ENCODE data around the gene IDH2. TPM values are rescaled to one million over a fixed set of nuclear protein-coding genes. Genes with fewer than 3 reads are reported as not detected.

Gene IDH2
- total RNA-seq, 1 donor from 2014 or later = 49.1 TPM

DNA sequence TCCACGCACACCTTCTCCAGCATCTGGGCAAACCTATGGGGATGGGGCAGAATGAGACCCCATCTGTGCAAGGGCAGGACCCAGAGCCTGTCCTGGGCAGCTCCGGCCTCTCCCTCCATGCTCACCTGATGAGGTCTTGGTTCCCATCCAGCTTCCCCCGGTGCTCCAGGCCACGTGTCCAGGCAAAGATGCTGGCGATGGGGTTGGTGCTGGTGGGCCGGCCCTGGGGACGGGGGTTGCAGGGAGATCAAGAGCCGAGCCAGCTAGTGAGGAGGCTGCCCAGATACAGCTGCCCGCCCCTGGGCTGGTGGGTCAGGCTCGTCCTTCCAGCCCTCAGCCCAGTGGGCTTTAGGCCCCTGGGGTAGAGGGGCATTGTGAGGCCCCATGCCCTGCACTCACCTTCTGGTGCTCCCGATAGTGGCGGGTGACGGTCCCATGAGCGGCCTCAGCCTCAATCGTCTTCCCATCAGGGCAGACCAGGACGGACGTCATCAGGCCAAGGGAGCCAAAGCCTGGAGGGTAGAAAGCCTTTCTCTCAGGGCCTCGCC, 17.3 kb downstream of the IDH2 start:
- TF ChIP-seq, protein P1, sequence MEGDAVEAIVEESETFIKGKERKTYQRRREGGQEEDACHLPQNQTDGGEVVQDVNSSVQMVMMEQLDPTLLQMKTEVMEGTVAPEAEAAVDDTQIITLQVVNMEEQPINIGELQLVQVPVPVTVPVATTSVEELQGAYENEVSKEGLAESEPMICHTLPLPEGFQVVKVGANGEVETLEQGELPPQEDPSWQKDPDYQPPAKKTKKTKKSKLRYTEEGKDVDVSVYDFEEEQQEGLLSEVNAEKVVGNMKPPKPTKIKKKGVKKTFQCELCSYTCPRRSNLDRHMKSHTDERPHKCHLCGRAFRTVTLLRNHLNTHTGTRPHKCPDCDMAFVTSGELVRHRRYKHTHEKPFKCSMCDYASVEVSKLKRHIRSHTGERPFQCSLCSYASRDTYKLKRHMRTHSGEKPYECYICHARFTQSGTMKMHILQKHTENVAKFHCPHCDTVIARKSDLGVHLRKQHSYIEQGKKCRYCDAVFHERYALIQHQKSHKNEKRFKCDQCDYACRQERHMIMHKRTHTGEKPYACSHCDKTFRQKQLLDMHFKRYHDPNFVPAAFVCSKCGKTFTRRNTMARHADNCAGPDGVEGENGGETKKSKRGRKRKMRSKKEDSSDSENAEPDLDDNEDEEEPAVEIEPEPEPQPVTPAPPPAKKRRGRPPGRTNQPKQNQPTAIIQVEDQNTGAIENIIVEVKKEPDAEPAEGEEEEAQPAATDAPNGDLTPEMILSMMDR (IDR thresholded peaks at IDR 0.05) = no peak
- Mint-ChIP-seq H3K27ac (no peak overlapping the region), H3K9me3 (no peaks in the 10 kb centered on the region), H3K36me3 (ENCODE audit: low read depth) (peaks cover 77% of the 10 kb centered on the region), H3K4me1 (peaks cover 15% of the 10 kb centered on the region), H3K27me3 (no peaks in the 10 kb centered on the region), H3K4me3 (no peak overlapping the region)
- no peak for DNase-seq
- ChIA-PET CTCF (interaction anchor here (0.8 to 4.8 kb wide), 9 partner anchors 13 to 344 kb away, joined by 3 to 26 read pairs (median 6); no protein-coding TSS in a partner anchor), POLR2A (interaction anchor here (0.5 kb wide), 1 partner anchor 187 kb away, joined by 3 read pairs; no protein-coding TSS in a partner anchor)
- ATAC-seq (ENCODE audit: low read depth) = no peak
- intact Hi-C loops (cut with micrococcal nuclease) = no loop called here

DNA sequence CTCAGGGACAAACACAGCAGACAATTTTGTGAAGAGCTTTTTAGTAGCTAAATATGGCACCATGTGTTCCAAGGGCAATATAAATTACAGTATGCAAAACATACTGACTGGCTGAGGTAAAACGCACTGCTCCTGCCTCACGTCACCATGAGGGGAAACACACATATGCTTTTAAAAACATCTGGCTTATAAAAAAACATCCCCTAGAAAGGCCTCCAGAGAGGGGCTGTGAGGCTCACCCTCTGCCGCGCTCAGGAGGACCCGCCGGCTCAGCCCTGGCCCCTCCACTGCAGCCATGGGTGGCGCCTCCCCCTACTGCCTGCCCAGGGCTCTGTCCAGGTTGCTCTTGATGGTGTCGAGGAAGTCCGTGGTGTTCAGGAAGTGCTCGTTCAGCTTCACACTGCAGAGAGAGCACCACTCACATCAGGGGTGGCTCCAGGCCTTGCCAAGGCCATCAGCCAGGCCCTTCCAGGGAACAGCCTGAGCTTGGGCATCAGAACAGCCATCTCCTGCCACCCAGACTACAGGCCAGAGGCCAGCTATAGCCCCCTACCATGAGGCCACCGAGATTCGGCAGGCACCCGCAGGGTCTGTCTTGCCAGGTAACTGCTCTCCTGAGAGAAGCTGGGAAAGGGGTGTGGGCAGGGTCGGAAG, 18.2 kb downstream of the IDH2 start:
- CTCF ChIA-PET = interaction anchor here (2.2 to 4.8 kb wide), 4 partner anchors 13 to 343 kb away, joined by 9 to 26 read pairs (median 18); no protein-coding TSS in a partner anchor
- Mint-ChIP-seq H3K27ac (peak overlapping the region; percentile 77), H3K4me3 (no peak overlapping the region), H3K4me1 (peaks cover 15% of the 10 kb centered on the region), H3K36me3 (ENCODE audit: low read depth) (peaks cover 72% of the 10 kb centered on the region), H3K27me3 (no peaks in the 10 kb centered on the region), H3K9me3 (no peaks in the 10 kb centered on the region)
- POLR2A ChIA-PET = interaction anchor here (0.6 to 1.0 kb wide), 2 partner anchors 25 to 190 kb away, joined by 3 read pairs; partner anchors contain the start of gene AP3S2
- ATAC-seq (ENCODE audit: low read depth) (peak; percentile 53), DNase-seq (no peak)
- intact Hi-C loops (cut with micrococcal nuclease) = no loop called here
- TF ChIP-seq, protein P1 (IDR thresholded peaks at IDR 0.05) = no peak

DNA sequence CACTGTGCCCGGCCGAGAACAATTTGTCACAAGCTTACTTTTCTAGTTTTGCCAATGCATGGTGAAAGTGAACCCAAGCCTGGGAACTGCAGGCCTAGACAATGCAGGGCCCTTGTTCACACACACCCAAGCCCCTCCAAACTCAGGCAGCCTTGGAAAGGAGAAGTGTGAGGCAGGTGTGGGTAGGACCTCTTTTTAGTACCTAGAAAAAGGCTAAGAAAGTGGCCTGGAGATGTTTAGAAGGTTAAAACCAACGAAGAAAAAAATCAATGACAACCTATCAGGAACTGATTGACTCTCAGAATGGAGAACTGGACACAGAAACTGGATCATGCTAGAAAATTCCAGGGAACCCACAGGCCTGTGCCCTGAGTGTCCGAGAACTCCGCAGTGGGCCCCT, 18.8 kb downstream of the IDH2 start:
- Mint-ChIP-seq H3K9me3 (no peaks in the 10 kb centered on the region), H3K4me3 (no peak overlapping the region), H3K4me1 (peaks cover 15% of the 10 kb centered on the region), H3K36me3 (ENCODE audit: low read depth) (peaks cover 71% of the 10 kb centered on the region), H3K27ac (peak overlapping the region; percentile 77), H3K27me3 (no peaks in the 10 kb centered on the region)
- no peak for ATAC-seq (ENCODE audit: low read depth)
- TF ChIP-seq, protein P1 (IDR thresholded peaks at IDR 0.05) = no peak
- DNase-seq = no peak
- CTCF ChIA-PET = interaction anchor here (2.2 to 4.8 kb wide), 4 partner anchors 12 to 343 kb away, joined by 9 to 26 read pairs (median 18); no protein-coding TSS in a partner anchor
- intact Hi-C loops (cut with micrococcal nuclease) = no loop called here
- POLR2A ChIA-PET = interaction anchor here (0.6 to 1.4 kb wide), 2 partner anchors 19 to 359 kb away, joined by 4 to 6 read pairs; no protein-coding TSS in a partner anchor

DNA sequence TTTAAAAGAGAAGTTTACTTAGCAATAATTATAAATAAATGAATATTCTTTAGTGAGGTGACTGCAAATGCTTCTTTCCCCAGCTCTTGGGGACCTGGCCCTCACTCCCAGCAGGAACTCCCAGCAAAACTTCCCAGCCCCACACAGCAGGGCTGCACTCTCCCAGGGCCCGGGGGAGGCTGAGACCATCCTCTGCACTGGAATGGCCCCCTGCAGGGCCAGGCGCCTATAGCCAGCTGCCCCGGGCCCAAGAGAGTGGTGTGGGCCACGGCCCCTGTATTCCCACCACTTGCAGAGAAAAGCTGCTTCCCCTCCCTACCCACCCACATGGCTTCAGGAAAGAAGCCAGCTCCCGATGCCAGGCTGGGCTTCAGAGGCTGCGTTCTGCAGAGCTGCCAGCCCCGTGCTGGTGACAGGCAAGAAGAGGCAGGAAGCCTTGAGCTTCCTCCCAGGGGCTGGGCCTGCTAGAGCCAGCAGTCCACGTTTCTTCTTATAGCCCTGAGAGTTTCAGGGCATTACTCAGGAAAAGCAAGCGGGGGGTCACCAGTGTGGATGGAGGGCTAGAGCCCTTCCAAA, 20.0 kb downstream of the IDH2 start:
- POLR2A ChIA-PET = interaction anchor here (0.7 to 1.4 kb wide), 2 partner anchors 21 to 115 kb away, joined by 4 to 5 read pairs; no protein-coding TSS in a partner anchor
- H3K36me3 Mint-ChIP-seq (ENCODE audit: low read depth) = peaks cover 69% of the 10 kb centered on the region
- H3K4me1 Mint-ChIP-seq = peaks cover 15% of the 10 kb centered on the region
- ATAC-seq (ENCODE audit: low read depth) (no peak), DNase-seq (no peak)
- no peak overlapping the region for H3K4me3 Mint-ChIP-seq
- intact Hi-C loops (cut with micrococcal nuclease) = no loop called here
- H3K27ac Mint-ChIP-seq = no peak overlapping the region
- CTCF ChIA-PET = interaction anchor here (3.5 to 4.8 kb wide), 2 partner anchors 11 to 183 kb away, joined by 15 to 22 read pairs; no protein-coding TSS in a partner anchor
- H3K9me3 Mint-ChIP-seq = no peaks in the 10 kb centered on the region
- H3K27me3 Mint-ChIP-seq = no peaks in the 10 kb centered on the region
- TF ChIP-seq, protein P1 (IDR thresholded peaks at IDR 0.05) = no peak

All from activated B cell treated with CpG ODN at 0.5 μM for 24 hours (primary cell).